Measurements from ENCODE around the gene LETM1. TPM values are rescaled to one million over a fixed set of nuclear protein-coding genes. Genes with fewer than 3 reads are reported as not detected.

The LETM1 gene
- total and polyA plus RNA-seq, 2 of the 13 experiments (the other 11 are each of a cell fraction or from before 2014, with no cell fraction given), result 9.7 to 41.6 TPM

GRCh38 chr4:1777822-1778641 is 77.9 kb downstream of the LETM1 start (continued):
- TF ChIP-seq ZNF781 (CRISPR knock-in tag; IDR thresholded peaks at IDR 0.05; ENCODE audit: borderline replicate concordance, not compliant biosample characterization), result no peak
- peak; percentile 43; the same call in 1 of the 2 replicates for TF ChIP-seq PHF20 (CRISPR knock-in tag; IDR thresholded peaks at IDR 0.05)
- no peak for TF ChIP-seq NBN (conservative IDR thresholded peaks at IDR 0.05)
- TF ChIP-seq NFE2L2 (IDR thresholded peaks at IDR 0.05; ENCODE audit: low read length), result no peak
- TF ChIP-seq FOXK2 (IDR thresholded peaks at IDR 0.05), result no peak
- TF ChIP-seq ATRX (CRISPR knock-in tag; IDR thresholded peaks at IDR 0.05; ENCODE audit: borderline replicate concordance), result no peak
- no peak for TF ChIP-seq LBX2 (CRISPR knock-in tag; IDR thresholded peaks at IDR 0.05; ENCODE audit: borderline replicate concordance)
- TF ChIP-seq HCFC1 (IDR thresholded peaks at IDR 0.05; ENCODE audit: low read depth, low read length), result no peak
- TF ChIP-seq HNF4A (CRISPR knock-in tag; IDR thresholded peaks at IDR 0.05), result no peak
- TF ChIP-seq ZNF644 (CRISPR knock-in tag; IDR thresholded peaks at IDR 0.05; ENCODE audit: low read depth), result no peak
- TF ChIP-seq ELK4 (CRISPR knock-in tag; IDR thresholded peaks at IDR 0.05; ENCODE audit: borderline replicate concordance), result no peak
- TF ChIP-seq FOXJ3 (CRISPR knock-in tag; IDR thresholded peaks at IDR 0.05; ENCODE audit: borderline replicate concordance), result no peak
- TF ChIP-seq ZNF510 (CRISPR knock-in tag; IDR thresholded peaks at IDR 0.05; ENCODE audit: low read depth), result no peak
- TF ChIP-seq NFYB (CRISPR knock-in tag; IDR thresholded peaks at IDR 0.05), result no peak
- TF ChIP-seq DNMT3B (CRISPR knock-in tag; conservative IDR thresholded peaks at IDR 0.05), result no peak
- no peak for TF ChIP-seq SNAPC5 (CRISPR knock-in tag; IDR thresholded peaks at IDR 0.05; ENCODE audit: borderline replicate concordance)
- no peak for TF ChIP-seq ZHX1 (CRISPR knock-in tag; IDR thresholded peaks at IDR 0.05; ENCODE audit: low read depth)
- TF ChIP-seq, protein P1, sequence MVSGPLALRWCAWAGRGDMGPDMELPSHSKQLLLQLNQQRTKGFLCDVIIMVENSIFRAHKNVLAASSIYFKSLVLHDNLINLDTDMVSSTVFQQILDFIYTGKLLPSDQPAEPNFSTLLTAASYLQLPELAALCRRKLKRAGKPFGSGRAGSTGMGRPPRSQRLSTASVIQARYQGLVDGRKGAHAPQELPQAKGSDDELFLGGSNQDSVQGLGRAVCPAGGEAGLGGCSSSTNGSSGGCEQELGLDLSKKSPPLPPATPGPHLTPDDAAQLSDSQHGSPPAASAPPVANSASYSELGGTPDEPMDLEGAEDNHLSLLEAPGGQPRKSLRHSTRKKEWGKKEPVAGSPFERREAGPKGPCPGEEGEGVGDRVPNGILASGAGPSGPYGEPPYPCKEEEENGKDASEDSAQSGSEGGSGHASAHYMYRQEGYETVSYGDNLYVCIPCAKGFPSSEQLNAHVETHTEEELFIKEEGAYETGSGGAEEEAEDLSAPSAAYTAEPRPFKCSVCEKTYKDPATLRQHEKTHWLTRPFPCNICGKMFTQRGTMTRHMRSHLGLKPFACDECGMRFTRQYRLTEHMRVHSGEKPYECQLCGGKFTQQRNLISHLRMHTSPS (CRISPR knock-in tag; IDR thresholded peaks at IDR 0.05; ENCODE audit: low read depth), result peak; percentile 5
- TF ChIP-seq, protein P2, sequence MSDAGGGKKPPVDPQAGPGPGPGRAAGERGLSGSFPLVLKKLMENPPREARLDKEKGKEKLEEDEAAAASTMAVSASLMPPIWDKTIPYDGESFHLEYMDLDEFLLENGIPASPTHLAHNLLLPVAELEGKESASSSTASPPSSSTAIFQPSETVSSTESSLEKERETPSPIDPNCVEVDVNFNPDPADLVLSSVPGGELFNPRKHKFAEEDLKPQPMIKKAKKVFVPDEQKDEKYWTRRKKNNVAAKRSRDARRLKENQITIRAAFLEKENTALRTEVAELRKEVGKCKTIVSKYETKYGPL (CRISPR knock-in tag; IDR thresholded peaks at IDR 0.05), result no peak
- TF ChIP-seq PHB2 (IDR thresholded peaks at IDR 0.05; ENCODE audit: partially characterized antibody), result no peak
- no peak for TF ChIP-seq KLF16 (CRISPR knock-in tag; IDR thresholded peaks at IDR 0.05)
- no peak for TF ChIP-seq ZSCAN22 (CRISPR knock-in tag; IDR thresholded peaks at IDR 0.05)
- TF ChIP-seq YY1 (IDR thresholded peaks at IDR 0.05; ENCODE audit: insufficient read depth, insufficient replicate concordance, low read depth, low read length), result peak; percentile 48
- TF ChIP-seq ZNF577 (CRISPR knock-in tag; IDR thresholded peaks at IDR 0.05; ENCODE audit: borderline replicate concordance, low read depth), result no peak
